PC-9 (cell line): ENCODE data around the gene KIF6.

Source experiments
- CTCF ChIP-seq: fragments of 200-600 bp; sonication (generic); conservative IDR thresholded peaks from 2 replicates; pipeline ENCODE4 v1.6.1; 2017; ENCODE audit warnings: mixed run types, antibody characterized with exemption, mild to moderate bottlenecking, moderate library complexity
- EZH2 ChIP-seq: fragments of 200-600 bp; sonication (generic); IDR thresholded peaks from 2 replicates; pipeline ENCODE4 v1.8.0; 2017; ENCODE audit warnings: antibody characterized with exemption, low read depth

- TF ChIP-seq CTCF (no peak), EZH2 (no peak)
Measured at GRCh38 chr6:39365281-39366074, 359.7 kb downstream of the KIF6 start.
